GM21515 (cell line): Measurements from ENCODE around the gene DUS3L.
"Not testable (repeated sequence)": the region's sequence is repeated elsewhere in the genome, so short reads cannot be mapped to it uniquely, and the experiment has no call there.

Experiments used
- ATAC-seq: cut with Tn5 transposase; IDR thresholded peaks from one replicate; pipeline ENCODE4 v1.9.1; 2021; ENCODE audit not compliant: unreplicated experiment

DUS3L gene

DNA sequence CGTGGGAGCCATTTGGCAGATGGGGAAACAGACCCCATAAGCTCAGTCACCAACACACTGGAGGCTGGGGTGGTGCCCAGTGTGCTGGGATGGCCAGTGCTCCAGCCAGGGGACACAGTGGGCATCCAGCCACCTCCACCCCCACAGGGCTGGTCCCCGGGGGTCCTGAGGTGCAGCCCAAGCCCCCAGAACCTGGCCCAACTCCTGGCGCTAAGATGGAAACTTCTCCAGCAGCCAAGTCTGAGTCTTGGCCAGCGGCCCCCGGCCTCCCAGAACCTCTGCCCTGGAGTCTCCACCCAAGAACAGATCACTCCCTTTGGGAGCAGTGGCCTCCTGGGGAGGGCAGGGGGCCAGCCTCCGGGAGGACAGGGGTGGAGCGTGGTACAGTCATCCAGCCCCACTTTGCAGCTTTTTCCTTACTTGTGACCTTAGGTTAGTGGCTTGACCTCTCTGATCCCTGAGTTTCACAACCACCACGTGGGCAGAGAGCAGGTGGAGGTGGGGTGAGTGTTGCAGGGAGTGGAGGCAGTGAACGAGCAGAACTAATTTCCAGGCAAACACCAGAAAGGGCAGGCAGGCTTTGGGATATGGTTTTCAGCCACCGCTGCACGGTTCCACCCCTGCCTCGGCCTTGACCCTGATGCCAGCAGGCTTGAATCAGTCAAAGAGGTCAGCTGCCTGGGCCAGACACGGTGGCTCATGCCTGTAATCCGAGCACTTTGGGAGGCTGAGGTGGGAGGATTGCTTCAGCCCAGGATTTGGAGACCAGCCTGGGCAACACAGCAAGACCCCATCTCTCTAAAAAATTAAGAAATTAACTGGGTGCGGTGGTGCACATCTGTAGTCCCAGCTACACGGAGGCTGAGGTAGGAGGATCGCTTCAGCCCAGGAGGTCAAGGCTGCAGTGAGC lies 9.7 kb upstream of the DUS3L start:
- ATAC-seq: no peak

GRCh38 chr19:5799247-5800241 lies 8.6 kb upstream of the DUS3L start:
- ATAC-seq: no peak

DNA sequence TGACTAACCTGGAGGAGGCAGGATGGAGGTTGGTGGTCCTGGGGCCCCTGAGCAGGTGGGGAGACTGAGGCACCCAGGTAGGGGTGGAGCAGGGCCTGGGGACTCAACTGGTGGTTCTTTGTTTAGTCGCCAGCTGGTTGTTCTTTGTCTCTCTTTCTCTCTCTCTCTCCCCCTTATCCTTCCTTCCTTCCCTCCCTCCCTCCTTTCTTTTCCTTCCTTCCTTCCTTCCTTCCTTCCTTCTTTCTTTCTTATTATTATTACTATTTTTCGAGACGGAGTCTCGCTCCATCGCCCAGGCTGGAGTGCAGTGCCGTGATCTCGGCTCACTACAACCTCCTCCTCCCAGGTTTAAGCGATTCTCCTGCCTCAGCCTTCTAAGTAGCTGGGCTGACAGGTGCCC lies 7.3 kb upstream of the DUS3L start:
- no peak for ATAC-seq

DNA sequence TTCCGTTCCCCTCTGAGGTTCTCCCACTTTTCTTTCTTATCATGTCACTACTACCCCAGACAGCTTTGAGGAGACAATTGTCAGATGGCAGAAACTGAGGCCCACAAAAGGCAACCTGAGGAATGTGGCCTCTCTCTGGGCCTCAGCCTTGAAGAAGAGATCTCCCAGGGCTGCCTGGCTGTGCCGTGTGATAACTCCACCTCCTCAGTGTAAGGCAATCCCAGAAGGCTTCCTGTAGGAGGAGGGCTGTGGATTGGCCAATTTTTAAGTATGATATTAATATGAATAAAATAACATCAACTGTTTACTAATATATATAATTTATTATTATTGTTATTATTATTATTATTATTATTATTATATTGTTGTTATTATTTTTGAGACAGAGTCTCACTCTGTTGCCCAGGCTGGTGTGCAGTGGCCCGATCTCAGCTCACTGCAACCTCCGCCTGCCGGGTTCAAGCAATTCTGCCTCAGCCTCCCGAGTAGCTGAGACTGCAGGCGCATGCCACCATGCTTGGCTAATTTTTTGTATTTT lies 4.5 kb upstream of the DUS3L start:
- no peak for ATAC-seq

- ATAC-seq: no peak
Measured at GRCh38 chr19:5793188-5793587, 2.2 kb upstream of the DUS3L start.

- ATAC-seq: no peak
Measured at GRCh38 chr19:5792224-5792623, 1.3 kb upstream of the DUS3L start.

GRCh38 chr19:5789886-5790558 lies 941 bp downstream of the DUS3L start:
- no peak for ATAC-seq

DNA sequence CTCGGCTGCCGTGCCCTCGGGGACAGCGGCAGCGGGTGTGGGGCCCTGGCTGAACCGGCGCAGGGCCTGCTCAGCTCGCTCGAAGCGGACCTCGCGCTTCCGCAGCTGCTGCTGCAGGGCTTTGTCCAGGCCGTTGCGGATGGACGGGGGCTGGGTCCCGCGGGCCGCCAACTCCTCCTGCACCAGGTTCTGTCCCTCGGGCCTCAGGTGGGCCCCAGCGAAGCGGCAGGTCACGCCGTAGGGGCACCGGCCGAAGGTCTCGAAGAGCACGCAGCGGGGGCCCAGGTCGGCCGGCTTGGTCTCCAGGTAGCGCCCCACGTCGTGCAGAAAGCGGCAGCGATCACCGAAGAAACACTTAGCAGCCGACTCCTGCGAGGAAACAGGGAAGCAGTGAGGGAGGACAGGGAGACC lies 1.6 kb downstream of the DUS3L start:
- no peak for ATAC-seq

DNA sequence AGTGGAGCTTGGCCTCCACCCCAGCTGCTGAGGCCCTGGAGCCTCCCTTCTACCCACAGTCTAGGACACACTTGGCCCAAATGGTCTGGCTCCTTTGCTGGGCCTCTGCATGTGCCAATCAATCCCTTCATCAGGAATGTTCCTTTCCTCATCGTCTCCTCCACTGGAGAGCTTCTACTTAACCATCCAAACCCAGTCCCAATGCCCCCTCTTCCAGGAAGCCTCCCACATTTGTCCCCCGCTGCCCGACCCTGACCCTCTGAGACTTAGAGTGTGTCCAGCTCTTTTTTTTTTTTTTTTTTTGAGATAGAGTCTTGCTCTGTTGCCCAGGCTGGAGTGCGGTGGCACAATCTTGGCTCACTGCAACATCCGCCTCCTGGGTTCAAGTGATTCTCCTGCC lies 2.5 kb downstream of the DUS3L start:
- no peak for ATAC-seq

GRCh38 chr19:5787409-5788182 lies 3.4 kb downstream of the DUS3L start:
- ATAC-seq: no peak

DNA sequence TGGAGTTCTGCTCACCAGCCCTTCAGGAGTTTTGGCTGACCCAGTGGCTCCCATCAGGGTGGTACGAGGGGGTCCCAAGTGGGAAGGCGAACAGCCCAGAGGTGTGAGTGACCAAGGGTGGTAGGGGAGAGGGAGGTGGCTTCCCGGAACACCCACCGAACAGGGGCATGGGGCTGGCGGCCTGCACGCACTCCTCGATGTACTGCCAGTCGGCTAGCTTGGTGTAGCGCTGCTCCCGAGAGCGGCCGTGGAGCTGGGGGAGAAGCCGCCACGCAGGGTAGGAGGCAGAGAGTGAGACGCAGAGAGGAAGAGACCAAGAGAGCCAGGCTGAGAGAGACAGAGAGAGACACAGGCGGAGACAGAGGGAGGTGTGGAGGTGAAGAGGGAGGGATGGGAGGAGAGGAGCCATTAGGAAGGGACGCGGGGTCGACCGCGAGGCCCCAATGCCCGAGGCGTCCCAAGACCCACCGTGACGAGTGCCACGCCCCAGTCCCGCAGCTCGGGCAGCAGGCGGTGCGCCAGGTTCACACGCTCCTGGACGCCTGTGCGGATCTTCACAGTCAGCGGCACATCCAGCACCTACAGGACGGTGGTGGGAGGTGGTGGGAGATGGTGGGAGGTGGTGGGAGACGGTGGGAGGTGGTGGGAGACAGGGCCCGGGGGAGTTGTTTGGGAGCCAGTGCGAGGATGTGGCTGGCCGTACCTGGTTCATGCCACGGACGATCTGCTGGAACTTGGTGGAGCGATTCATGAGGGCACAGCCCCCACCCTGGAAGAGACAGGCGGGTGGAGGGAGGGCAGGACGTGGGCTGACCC lies 4.2 kb downstream of the DUS3L start:
- ATAC-seq: no peak

GRCh38 chr19:5785423-5785822 lies 5.5 kb downstream of the DUS3L start:
- no peak for ATAC-seq

GRCh38 chr19:5784581-5785147 lies 6.3 kb downstream of the DUS3L start, which contains the start of gene PRR22:
PRR22 (minus strand) TSS chr19:5784746; CDS start chr19:5784660, 86 bp downstream.
- ATAC-seq: no peak

GRCh38 chr19:5782945-5783919 lies 7.7 kb downstream of the DUS3L start:
- no peak for ATAC-seq

DNA sequence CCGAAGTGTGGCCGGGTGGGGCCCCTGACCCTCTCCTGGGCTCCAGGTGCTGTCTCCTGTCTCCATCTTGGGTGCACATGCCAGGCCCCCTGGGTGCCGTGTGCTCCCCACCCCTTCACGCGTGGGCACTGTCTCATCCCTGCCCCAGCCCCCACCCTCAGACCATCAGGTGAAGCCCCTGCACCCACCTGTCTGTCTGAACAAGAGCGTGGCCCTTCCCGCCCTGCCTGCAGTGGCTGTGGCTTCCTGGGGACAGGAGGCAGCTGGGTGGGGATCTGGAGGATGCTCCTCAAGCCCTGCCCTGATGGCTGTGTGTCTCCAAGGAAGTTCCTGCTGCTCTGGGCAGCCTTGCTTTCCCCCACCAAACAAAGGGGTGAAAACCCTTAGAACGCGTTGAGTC lies 8.6 kb downstream of the DUS3L start:
- no peak for ATAC-seq

GRCh38 chr19:5780916-5781315 lies 10.0 kb downstream of the DUS3L start:
- not testable (repeated sequence) for ATAC-seq

DNA sequence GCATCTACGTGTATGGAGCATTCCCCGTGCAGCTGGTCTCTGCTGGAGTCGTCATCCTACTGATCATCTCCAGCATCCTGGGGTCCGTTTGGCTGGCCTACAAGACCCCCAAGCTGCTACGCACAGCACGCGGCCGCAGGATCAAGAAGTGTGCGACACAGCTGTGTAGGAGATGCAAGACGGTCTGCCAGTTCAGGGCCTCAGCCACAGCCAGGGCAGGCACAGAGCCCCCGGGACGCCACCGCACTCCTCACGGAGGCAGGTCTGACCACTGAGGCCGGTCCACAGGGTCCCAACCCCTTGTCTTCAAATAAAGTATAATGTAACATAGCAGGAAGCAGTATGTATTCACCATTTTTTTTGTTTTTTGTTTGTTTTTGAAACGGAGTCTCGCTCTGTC lies 12.6 kb downstream of the DUS3L start:
- ATAC-seq: no peak
